Progenitor cell of endocrine pancreas (in vitro differentiated cells): ENCODE measurements around the gene ZC4H2. TPM values are rescaled to one million over a fixed set of nuclear protein-coding genes. Genes with fewer than 3 reads are reported as not detected.

Source experiments
- total RNA-seq: library from RNA; stranded (reverse); gene quantifications from 2 replicates; pipeline ENCODE4 v1.2.1, GENCODE V29; 2021

ZC4H2 gene
- total RNA-seq, 1 donor from 2014 or later, result 32.3 TPM

Other genes starting within 250 kb of the ZC4H2 start
- 8.0 and 8.2 TPM in 2 replicates for gene ZC3H12B, start 58.4 kb upstream of the ZC4H2 start, total RNA-seq